GM18873 (cell line): ENCODE results near the gene BMPR1B.
"Not testable (repeated sequence)": the region's sequence is repeated elsewhere in the genome, so short reads cannot be mapped to it uniquely, and the experiment has no call there.

ENCODE experiments used
- ATAC-seq: cut with Tn5 transposase; IDR thresholded peaks from one replicate; pipeline ENCODE4 v1.9.1; 2021; ENCODE audit warnings: mild to moderate bottlenecking, moderate library complexity, moderate number of reproducible peaks; ENCODE audit not compliant: unreplicated experiment, low FRiP score

Gene BMPR1B

DNA sequence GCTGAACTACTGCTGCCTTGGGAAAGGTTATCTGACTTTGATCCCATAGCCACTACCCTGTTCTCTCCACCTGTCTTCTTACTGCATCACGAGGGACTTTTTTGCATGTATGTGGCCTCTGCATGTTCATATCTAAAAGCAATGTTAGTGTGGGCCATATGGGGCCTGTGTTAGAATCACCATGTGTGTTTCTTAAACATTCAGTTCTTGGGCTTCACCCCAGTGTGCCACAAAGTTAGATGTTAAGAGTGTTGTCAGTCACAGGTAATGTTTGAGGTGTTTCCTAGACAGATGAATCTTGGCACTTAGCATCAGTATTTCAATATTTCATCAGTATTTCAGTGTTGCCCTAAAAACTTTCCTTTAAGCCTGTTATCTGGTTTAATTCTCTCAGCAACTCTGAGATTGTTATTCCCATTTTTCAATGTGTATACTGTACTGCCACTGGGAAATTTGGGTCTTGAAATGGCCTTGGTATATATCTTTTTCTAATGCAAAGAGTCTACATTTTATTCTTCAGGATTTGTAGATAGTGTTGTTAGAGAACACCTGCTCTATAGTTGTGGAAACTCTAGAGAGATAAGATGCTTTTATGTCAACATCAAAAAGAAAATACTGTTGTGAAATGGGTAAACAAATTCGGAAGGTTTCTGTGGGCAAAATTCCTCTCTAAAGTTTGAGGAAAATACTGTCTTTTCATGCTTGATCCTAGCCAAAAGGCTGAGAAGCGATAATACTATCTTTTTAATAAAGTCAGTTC, 259.7 kb downstream of the BMPR1B start:
- no peak for ATAC-seq

DNA sequence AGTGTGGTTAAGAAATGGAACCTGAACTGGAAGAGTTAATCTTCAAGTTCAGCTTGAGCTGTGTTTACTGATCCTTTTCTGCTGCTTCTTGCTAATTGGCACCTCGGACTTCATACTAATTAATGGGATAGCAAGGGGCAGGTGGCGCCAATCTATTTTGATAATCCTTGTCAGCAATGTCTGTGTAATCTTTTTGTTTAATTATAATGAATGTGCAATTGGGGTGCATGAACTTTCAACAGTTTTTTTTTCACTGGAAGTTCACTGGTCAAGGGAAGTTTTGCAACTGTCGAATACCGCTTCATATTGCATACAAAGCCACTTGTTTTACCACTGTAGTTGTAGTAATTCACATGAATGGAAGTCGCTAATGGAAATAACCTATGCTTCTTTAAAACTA, 261.0 kb downstream of the BMPR1B start:
- no peak for ATAC-seq

GRCh38 chr4:95020521-95020920, 262.8 kb downstream of the BMPR1B start:
- no peak for ATAC-seq

DNA sequence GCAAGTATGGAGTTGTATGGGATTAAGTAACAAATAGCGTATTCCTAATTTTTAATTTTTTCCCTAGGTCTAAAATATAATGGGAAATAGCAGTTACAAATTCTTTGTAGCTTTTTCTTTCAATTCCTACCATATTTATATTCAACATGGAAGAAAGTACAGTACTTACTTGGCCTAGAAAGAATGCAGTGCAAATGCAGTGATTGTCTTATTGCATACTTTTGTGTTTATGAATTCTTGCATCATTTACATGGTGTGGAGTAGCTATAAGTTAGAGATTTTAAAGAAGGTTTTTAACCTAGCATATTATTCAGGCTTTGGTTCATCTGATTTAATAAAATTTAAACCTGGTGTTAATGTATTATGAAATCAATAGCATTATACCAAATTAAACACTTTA, 263.3 kb downstream of the BMPR1B start:
- ATAC-seq: no peak

- ATAC-seq: no peak
Measured at GRCh38 chr4:95023110-95023509, 265.4 kb downstream of the BMPR1B start.

DNA sequence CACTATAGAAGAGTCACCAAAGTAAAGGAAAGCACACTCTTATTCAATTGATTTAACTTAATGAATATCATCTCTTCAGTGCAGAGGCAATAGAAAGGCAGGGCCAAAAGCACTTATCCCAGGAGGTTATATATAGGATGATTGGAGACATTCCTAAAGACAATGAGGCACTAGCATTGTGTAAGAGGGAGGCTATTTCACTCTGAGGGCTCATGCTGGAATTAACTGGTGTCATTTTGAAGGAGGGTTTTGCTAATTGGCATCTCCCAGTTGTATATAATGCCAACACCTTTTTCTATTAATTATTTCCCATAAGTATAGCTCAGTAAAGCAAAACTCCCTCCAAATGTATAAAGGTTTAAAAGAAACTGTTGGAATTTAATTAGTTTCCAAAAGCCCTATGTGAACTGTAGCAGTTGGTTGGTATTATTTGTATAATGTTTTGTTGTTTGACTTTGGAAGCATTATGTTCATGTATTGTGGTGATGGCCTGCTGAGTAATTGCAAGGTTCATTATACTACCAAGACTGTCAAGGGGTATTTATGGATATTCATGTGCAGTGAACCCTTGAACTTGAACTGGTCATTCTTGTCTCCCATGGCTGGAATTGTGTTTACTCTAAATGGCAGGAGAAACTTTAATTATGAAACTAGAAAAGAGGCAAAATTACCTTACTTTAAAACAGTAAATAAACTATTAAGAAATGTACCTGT, 270.3 kb downstream of the BMPR1B start:
- no peak for ATAC-seq

DNA sequence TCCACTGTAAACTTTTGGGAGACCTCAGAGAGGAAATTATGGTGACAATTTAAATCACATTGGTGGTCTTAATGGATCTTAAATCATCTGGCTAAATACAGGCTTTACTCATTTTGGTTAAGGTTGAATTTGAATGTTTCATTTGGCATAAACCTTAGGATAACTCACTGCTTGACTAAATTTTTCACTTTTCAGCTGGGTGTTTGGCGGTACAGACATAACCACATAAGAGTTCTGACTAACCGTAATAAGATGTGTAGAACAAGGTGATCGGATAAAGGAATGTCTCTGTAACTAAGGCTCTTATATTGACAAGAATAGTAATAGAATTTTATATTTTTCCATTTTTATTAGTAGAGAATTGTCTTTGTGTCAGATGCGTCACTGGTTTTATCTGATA, 281.0 kb downstream of the BMPR1B start:
- no peak for ATAC-seq

DNA sequence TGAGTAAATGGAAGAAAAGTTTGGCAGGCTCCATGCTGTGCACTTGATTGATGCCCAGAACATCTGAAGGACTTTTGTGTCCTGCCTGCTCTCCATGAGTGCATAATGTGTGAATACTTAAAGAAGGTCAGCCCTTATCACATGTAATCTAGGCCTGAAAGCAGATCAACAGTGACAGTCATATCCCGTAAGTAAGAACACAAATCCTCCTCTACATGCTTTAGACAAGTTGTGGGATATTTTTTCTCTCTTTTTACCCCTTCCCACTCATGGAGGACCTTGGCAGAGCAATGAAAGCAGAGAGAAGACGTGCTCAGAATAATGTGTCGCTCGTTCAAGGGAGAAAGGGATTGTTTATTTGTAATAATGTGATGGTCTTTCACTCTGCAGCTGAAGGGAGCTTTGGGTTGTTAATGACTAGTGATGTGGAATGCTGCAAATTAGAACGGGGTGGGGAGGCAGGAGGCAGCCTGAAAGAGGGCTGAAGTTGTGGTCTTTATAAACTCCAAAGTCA, 286.6 kb downstream of the BMPR1B start:
- no peak for ATAC-seq

GRCh38 chr4:95045429-95045828, 287.7 kb downstream of the BMPR1B start:
- ATAC-seq: no peak

GRCh38 chr4:95048296-95048695, 290.5 kb downstream of the BMPR1B start:
- no peak for ATAC-seq

DNA sequence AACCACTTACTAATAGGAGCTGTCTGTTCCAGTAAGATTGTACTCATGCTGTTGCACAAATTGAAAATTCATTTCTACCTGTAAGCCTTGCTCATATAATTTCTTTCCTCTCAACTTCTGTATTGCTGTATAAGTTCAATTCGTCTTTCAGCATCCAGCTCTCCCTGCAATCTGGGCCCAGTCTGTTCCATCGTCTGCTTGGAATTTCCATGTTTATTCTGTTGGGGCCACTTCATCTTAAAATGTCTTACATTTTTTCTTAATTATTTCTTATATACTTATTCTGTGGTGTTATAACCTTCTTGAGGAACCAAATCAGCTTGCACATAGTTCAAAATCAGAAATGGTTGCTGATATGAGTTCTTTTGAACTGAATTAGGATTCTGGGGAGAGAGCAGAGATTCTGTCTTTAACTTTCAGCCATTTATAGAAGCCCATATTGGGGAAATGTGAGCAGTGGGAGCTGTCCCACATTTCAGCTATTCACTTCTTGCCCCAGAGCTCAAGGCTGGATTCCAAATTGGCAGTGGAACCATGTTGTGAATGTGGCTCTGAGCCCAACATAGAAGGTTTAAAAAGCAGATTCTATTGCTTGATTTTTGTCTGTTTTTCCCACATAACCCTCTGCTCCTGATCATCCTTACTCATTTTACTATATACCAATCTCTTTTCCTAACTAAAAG, 291.9 kb downstream of the BMPR1B start:
- no peak for ATAC-seq

DNA sequence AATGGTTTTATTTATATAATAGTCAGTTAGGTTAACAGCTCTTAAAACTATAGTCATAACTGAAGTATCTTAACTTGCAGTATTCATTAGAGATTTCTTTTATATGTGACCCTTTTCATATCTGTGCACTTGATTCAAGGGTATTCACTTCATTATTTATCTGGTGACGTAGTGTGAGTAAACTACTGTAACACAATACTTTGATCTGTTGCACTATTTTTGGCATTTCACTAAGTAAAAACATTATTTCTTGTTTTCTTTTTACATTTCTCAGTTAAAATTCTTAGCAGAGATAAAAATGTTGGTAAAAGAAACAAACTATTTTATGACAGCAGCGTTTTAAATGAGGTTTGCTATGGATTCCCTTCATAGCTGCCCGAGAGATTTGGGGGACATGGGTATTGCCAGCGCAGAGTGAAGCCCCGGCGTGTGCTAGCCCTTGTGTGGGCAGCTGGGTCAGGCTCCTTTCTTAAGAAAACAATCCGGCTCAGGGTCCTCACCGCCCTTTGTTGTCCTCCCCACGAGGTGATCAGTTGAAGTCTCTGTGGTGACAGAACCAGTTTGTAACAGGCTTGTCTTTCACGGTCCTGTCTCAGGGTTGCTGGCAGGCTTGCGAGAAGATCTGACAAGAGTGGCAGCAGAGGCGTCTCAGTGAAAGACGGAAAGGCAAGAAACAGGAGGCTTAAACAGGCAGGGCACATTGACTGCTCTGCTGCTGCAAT, 293.4 kb downstream of the BMPR1B start:
- no peak for ATAC-seq

GRCh38 chr4:95051702-95052020, 293.9 kb downstream of the BMPR1B start:
- ATAC-seq: no peak

GRCh38 chr4:95058991-95059390, 301.2 kb downstream of the BMPR1B start:
- ATAC-seq: no peak

DNA sequence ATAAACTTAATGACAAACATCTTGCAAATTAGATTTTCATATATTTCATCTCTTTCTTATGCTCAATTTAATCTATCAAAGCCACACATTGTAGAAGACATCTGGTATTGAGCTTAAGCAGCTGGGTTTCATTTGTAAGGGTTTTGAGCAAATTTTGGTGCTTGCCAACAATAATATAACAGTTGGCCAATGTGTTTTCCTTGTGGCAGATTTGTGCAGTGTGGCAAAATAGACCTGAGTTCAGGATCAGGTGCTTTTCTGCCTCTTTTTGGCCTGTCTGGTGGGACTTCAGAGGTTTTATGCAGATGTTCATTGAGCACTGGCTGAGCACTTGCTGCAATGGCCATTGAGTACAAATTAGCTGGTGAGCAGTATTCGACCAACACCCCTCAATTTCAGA, 301.9 kb downstream of the BMPR1B start:
- ATAC-seq: no peak

- no peak for ATAC-seq
Measured at GRCh38 chr4:95061220-95061619, 303.5 kb downstream of the BMPR1B start.

- not testable (repeated sequence) for ATAC-seq
Measured at GRCh38 chr4:95061801-95062200, 304.0 kb downstream of the BMPR1B start.

GRCh38 chr4:95066050-95066449, 308.3 kb downstream of the BMPR1B start:
- ATAC-seq: no peak

DNA sequence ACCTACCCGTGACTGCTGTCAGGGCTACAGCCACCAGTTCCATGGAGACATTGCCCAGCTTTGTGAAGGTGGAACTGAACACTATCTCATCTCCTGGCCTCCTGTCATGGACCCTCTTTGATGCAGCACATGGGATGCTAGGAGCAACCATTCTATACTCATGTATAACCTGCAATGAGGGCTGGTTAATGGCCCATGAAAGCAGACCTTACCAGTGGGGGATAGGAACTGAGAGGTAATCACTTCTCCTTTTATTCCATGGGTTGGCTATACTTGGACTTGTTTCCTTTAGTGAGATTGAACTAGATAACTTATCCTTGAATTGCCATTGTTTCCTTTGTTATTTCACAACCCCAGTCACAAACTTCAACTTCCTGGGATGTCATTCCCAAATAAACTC, 310.6 kb downstream of the BMPR1B start:
- ATAC-seq: no peak

- ATAC-seq: no peak
Measured at GRCh38 chr4:95068818-95069478, 311.2 kb downstream of the BMPR1B start.
